ENCODE measurements around the gene INHBB. TPM values are rescaled to one million over a fixed set of nuclear protein-coding genes. Genes with fewer than 3 reads are reported as not detected.

The INHBB gene
- total RNA-seq, 1 experiment from 2014 or later = 0.27 TPM

DNA sequence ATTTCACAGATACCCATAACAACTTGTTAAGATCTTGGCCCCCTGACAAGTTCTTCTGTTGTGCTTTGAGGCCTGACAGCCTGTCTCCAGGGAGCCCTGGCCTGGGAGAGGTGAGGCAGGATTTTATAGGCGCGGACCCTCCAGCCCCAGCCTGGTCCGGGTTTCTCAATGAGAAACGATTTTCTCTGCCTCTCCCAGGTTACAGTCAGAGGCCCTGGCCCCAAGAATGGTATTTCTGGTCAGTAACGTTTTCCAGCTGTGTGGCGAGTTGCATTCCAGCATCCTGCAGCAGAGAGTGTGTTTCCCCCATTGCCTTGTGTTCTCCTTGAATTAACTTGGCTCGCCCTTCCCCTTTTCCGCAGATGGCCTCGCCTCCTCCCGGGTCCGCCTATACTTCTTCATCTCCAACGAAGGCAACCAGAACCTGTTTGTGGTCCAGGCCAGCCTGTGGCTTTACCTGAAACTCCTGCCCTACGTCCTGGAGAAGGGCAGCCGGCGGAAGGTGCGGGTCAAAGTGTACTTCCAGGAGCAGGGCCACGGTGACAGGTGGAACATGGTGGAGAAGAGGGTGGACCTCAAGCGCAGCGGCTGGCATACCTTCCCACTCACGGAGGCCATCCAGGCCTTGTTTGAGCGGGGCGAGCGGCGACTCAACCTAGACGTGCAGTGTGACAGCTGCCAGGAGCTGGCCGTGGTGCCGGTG, 3.0 kb downstream of the INHBB start:
- no peak for DNase-seq (ENCODE audit: low read depth, low spot score)
- Histone ChIP-seq H3K27me3 (ENCODE audit: insufficient read depth, low read length) (no peaks in the 10 kb centered on the region), H3K9ac (ENCODE audit: low read length) (no peak overlapping the region), H3K4me2 (ENCODE audit: low read length) (no peak overlapping the region), H4K20me1 (ENCODE audit: insufficient read depth) (no peaks in the 10 kb centered on the region), H3K9me3 (ENCODE audit: control insufficient read depth in 1 of 2, insufficient read depth in 1 of 2, low read depth in 1 of 2, low read length in 2 of 2) (no peaks in the 10 kb centered on the region), H3K27ac (ENCODE audit: low read depth, low read length) (no peak overlapping the region), H3K79me2 (ENCODE audit: insufficient read depth, low read length) (no peaks in the 10 kb centered on the region), H3K9me2 (ENCODE audit: insufficient read depth) (no peaks in the 10 kb centered on the region), H2AFZ (ENCODE audit: low read depth, low read length, poor library complexity, severe bottlenecking) (no peak overlapping the region), H3K4me1 (ENCODE audit: control insufficient read depth in 1 of 2, insufficient read depth in 2 of 2, low read length in 2 of 2) (peaks cover 0 to 11% of the 10 kb centered on the region in 2 experiments; a peak in 1 of 4 replicates), H3K36me3 (ENCODE audit: control insufficient read depth in 1 of 2, insufficient read depth in 2 of 2, low read length in 2 of 2) (no peaks in the 10 kb centered on the region), H3K4me3 (replicated peaks in 1 of 2; ENCODE audit: low read depth in 1 of 2, low read length in 2 of 2) (no peak overlapping the region)
- CTCF ChIA-PET = no interaction called here
- TF ChIP-seq RAD21 (IDR thresholded peaks at IDR 0.05; ENCODE audit: low read depth) = no peak
- ATAC-seq = no peak
- BruUV-seq (replicated peaks) = no TSS peak
- RAD21 ChIA-PET (ENCODE audit: low non-redundant PET in 1 of 2, low total read pairs in 2 of 2, uncharacterized antibody in 2 of 2, unreplicated experiment in 2 of 2) = no interaction called here
- intact Hi-C loops (cut with micrococcal nuclease) = loop anchor here (10.0 kb wide), 2 partner anchors 86 to 176 kb away; no protein-coding TSS in a partner anchor
- POLR2A ChIA-PET = no interaction called here

DNA sequence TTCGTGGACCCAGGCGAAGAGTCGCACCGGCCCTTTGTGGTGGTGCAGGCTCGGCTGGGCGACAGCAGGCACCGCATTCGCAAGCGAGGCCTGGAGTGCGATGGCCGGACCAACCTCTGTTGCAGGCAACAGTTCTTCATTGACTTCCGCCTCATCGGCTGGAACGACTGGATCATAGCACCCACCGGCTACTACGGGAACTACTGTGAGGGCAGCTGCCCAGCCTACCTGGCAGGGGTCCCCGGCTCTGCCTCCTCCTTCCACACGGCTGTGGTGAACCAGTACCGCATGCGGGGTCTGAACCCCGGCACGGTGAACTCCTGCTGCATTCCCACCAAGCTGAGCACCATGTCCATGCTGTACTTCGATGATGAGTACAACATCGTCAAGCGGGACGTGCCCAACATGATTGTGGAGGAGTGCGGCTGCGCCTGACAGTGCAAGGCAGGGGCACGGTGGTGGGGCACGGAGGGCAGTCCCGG, 3.5 kb downstream of the INHBB start:
- intact Hi-C loops (cut with micrococcal nuclease) = loop anchor here (10.0 kb wide), 2 partner anchors 85 to 175 kb away; no protein-coding TSS in a partner anchor
- no TSS peak for BruUV-seq (replicated peaks)
- Histone ChIP-seq H3K79me2 (ENCODE audit: insufficient read depth, low read length) (no peaks in the 10 kb centered on the region), H3K9ac (ENCODE audit: low read length) (no peak overlapping the region), H2AFZ (ENCODE audit: low read depth, low read length, poor library complexity, severe bottlenecking) (no peak overlapping the region), H3K27me3 (ENCODE audit: insufficient read depth, low read length) (no peaks in the 10 kb centered on the region), H3K36me3 (ENCODE audit: control insufficient read depth in 1 of 2, insufficient read depth in 2 of 2, low read length in 2 of 2) (no peaks in the 10 kb centered on the region), H3K4me3 (replicated peaks in 1 of 2; ENCODE audit: low read depth in 1 of 2, low read length in 2 of 2) (no peak overlapping the region), H3K27ac (ENCODE audit: low read depth, low read length) (no peak overlapping the region), H3K4me2 (ENCODE audit: low read length) (no peak overlapping the region), H3K9me3 (ENCODE audit: control insufficient read depth in 1 of 2, insufficient read depth in 1 of 2, low read depth in 1 of 2, low read length in 2 of 2) (no peaks in the 10 kb centered on the region), H3K9me2 (ENCODE audit: insufficient read depth) (no peaks in the 10 kb centered on the region), H3K4me1 (ENCODE audit: control insufficient read depth in 1 of 2, insufficient read depth in 2 of 2, low read length in 2 of 2) (peaks cover 0 to 5% of the 10 kb centered on the region in 2 experiments; a peak in 1 of 4 replicates), H4K20me1 (ENCODE audit: insufficient read depth) (no peaks in the 10 kb centered on the region)
- CTCF ChIA-PET = no interaction called here
- ATAC-seq = no peak
- POLR2A ChIA-PET = no interaction called here
- RAD21 ChIA-PET (ENCODE audit: low non-redundant PET in 1 of 2, low total read pairs in 2 of 2, uncharacterized antibody in 2 of 2, unreplicated experiment in 2 of 2) = no interaction called here
- DNase-seq (ENCODE audit: low read depth, low spot score) = no peak
- TF ChIP-seq CEBPB (IDR thresholded peaks at IDR 0.05; ENCODE audit: low read depth) (no peak), REST (IDR thresholded peaks at IDR 0.05; ENCODE audit: low read depth) (no peak), RAD21 (IDR thresholded peaks at IDR 0.05; ENCODE audit: low read depth) (no peak), POLR2A (IDR thresholded peaks at IDR 0.05; ENCODE audit: borderline replicate concordance, extremely low read depth, insufficient read depth, insufficient read length) (no peak), TCF7L2 (IDR thresholded peaks at IDR 0.05; ENCODE audit: borderline replicate concordance, extremely low read depth, insufficient read depth, insufficient read length) (no peak), CBX3 (IDR thresholded peaks at IDR 0.05; ENCODE audit: low read depth) (no peak), SIN3A (IDR thresholded peaks at IDR 0.05; ENCODE audit: low read depth) (no peak), YY1 (IDR thresholded peaks at IDR 0.05; ENCODE audit: extremely low read depth, insufficient replicate concordance, low read depth, low read length) (no peak), ELF1 (IDR thresholded peaks at IDR 0.05; ENCODE audit: borderline replicate concordance, low read depth) (no peak), EGR1 (IDR thresholded peaks at IDR 0.05; ENCODE audit: low read depth) (no peak), FOSL1 (IDR thresholded peaks at IDR 0.05; ENCODE audit: low read depth) (no peak), EZH2phosphoT487 (IDR thresholded peaks at IDR 0.05; ENCODE audit: borderline replicate concordance) (no peak), CTCF (IDR thresholded peaks at IDR 0.05 in 2 of 3, conservative IDR thresholded peaks at IDR 0.05 in 1 of 3; ENCODE audit: borderline replicate concordance in 1 of 3, insufficient read depth in 1 of 3, low read depth in 2 of 3, low read length in 2 of 3) (no peak), POLR2AphosphoS5 (IDR thresholded peaks at IDR 0.05; ENCODE audit: low read depth, low read length) (no peak)
- TF ChIP-seq, protein P1, sequence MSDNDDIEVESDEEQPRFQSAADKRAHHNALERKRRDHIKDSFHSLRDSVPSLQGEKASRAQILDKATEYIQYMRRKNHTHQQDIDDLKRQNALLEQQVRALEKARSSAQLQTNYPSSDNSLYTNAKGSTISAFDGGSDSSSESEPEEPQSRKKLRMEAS (IDR thresholded peaks at IDR 0.05) = no peak

Measured in HCT116 (cell line).